Coronary artery (tissue), 2 donors: ENCODE data around the gene PVRIG.
"Not testable (repeated sequence)": the region's sequence is repeated elsewhere in the genome, so short reads cannot be mapped to it uniquely, and the experiment has no call there.

Experiments
- DNase-seq: peaks from one replicate; pipeline ENCODE4 v3.0.0-alpha.2; 2017; ENCODE audit warnings: low spot score
- H3K27ac ChIP-seq, 2 donors: fragments of 200-600 bp; sonication (generic); one replicate each; pipeline ENCODE4 v1.5.1; 2016 to 2019
- H3K4me3 ChIP-seq: fragments of 200-600 bp; sonication (generic); 2 replicates; pipeline ENCODE4 v1.5.1; 2016; ENCODE audit warnings: mild to moderate bottlenecking, moderate library complexity
- TF ChIP-seq, protein P1 (sequence below): fragments of 200-600 bp; sonication (generic); IDR thresholded peaks from one replicate; pipeline ENCODE4 v1.5.1; 2019; ENCODE audit warnings: antibody characterized with exemption

Gene PVRIG

DNA sequence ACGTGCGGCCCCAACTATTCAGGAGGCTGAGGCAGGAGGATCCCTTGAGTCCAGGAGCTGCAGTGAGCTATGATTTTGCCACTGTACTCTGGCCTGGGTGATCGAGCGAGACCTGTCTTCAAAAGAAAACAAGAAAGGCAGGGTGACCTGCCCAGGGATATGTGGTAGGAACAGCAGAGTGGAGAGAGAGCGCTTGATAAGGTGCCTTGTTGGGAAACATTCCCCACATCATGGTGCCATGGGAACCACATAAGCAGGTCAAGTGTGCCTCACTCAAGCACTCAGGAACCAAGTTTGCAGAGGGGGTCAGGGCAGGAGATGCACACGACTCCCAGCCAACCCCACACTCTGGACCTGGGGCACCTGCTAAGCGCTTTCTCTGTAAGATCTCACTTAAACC, 37.3 kb downstream of the PVRIG start:
- H3K4me3 ChIP-seq = no peak overlapping the region
- H3K27ac ChIP-seq = no peak overlapping the region
- TF ChIP-seq, protein P1, sequence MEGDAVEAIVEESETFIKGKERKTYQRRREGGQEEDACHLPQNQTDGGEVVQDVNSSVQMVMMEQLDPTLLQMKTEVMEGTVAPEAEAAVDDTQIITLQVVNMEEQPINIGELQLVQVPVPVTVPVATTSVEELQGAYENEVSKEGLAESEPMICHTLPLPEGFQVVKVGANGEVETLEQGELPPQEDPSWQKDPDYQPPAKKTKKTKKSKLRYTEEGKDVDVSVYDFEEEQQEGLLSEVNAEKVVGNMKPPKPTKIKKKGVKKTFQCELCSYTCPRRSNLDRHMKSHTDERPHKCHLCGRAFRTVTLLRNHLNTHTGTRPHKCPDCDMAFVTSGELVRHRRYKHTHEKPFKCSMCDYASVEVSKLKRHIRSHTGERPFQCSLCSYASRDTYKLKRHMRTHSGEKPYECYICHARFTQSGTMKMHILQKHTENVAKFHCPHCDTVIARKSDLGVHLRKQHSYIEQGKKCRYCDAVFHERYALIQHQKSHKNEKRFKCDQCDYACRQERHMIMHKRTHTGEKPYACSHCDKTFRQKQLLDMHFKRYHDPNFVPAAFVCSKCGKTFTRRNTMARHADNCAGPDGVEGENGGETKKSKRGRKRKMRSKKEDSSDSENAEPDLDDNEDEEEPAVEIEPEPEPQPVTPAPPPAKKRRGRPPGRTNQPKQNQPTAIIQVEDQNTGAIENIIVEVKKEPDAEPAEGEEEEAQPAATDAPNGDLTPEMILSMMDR = no peak
- DNase-seq = no peak

DNA sequence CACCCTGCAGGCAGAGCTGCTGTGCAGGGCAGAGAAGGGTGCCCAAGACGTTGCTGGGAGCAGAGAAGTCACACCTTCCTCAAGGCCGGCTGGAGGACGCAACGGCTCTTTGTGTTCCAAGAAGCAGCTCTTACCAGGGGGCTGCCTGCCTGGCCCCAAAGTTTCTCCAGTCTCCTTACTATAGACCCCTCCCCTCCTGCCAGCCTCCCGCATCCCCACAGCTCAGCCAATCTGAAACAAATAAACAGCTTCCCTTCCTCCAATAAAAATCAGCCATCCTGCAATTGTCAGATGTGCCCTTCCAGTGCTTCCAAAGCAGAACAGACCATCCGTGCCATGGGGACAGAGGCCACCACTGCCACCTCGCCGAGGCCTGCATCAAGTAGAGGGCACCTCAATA, 40.2 kb downstream of the PVRIG start:
- not testable (repeated sequence) for H3K4me3 ChIP-seq, H3K27ac ChIP-seq, DNase-seq

DNA sequence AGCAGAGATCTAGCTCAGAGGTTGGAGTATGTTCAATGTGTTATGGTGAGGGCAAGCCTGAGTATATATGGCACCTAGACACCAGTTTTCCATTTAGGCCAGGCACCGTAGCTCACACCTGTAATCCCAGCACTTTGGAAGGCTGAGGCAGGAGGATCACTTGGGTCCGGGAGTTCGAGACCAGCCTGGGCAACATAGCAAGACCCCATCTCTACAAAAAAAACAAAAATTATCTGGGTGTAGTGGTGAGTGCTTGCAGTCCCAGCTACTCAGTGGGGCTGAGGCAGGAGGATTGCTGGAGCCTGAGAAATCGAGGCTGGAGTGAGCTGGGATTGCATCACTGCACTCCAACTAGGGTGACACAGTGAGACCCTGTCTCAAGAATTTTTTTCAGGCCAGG, 43.1 kb downstream of the PVRIG start:
- not testable (repeated sequence) for H3K27ac ChIP-seq, DNase-seq

DNA sequence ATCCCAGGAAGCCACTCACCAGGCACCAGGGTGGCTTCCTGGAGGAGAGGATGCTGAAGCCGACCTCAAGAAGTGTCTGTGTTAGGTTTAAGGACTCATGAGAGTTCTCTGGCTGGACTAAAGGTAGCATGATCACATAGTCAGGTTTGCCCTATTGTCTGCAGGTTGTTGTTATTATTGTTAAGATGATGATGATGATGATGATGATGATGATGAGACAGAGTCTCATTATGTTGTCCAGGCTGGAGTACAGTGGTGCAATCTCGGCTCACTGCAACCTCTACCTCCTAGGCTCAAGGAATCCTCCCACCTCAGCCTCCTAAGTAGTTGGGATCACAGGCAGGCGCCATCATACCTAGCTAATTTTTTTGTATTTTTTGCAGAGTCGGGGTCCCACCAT, 44.5 kb downstream of the PVRIG start:
- not testable (repeated sequence) for H3K27ac ChIP-seq, H3K4me3 ChIP-seq, DNase-seq

More for the DNA sequence above, 43.1 kb downstream of the PVRIG start:
- not testable (repeated sequence) for H3K4me3 ChIP-seq

DNA sequence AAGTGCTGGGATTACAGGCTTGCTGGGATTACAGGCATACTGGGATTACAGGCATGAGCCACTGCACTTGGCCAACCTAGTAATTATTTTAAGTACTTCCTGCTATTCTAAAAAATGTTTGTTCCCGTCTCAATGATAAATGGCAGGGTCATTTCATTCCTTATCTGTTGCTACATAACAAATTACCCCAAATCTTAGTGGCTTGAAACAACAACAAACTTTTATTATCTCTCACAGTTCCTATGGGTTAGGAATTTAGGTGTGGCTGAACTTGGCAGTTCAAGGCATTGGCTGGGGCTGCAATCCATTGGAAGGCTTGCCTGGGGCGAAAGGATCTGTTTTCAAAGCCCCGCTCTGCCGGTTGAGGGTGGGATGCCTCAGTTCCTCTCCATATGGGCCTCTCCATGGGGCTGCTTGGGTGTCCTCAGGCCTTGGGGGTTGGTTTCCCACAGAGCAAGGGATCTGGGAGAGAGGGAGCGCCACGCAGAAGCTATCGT, 45.0 kb downstream of the PVRIG start:
- peak overlapping the region in 1 of 2 donors; percentile 22 for H3K27ac ChIP-seq
- not testable (repeated sequence) for DNase-seq, H3K4me3 ChIP-seq

DNA sequence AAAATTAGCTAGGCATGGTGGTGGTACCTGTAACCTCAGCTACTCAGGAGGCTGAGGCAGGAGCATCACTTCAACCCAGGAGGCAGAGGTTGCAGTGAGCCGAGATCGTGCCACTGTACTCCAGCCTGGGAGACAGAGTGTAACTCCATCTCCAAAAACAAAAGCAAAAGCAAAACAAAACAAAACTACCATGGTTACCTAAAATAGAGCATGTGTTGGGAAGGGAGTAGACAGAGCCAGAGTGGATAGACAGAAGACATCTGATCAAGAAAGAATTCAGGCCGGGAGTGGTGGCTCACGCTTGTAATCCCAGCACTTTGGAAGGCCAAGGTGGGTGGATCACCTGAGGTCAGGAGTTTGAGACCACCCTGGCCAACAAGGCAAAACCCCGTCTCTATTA, 46.1 kb downstream of the PVRIG start:
- not testable (repeated sequence) for DNase-seq, H3K27ac ChIP-seq

DNA sequence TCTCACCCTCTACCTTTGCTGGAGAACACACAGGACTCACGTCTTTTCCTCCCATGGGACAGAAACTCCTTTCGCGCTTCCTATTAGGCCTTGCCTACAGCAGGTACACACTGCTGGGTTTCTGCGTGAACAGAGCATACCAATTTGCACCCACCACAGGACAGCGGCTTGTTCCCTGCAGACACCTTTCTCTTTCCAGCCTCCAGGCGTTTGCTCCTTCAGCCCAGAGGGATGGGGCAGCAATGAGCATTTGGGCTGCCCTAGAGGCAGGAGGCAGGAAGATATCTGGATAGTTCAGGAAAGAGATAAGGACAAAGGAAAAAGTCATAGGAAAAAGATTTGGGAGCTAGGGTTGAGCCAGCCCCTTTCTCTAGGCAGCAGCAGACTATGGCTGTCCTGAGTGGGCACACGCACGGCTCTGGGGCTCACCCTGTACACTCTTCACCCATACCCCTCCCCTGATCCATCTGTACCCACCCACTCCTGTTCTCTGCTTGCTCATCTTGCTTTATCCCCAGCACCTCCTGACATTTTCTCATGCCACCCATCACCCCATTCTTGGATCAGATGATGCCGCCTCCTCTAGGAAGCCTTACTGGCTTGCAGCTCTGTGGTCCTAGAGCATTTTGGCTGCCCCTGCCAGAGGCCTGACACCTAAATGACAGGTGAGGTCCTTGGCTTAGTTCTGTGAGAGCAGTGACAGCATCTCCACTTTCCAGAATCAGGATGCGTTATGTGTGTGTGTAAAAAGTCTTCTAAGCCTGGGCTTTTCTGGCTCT, 47.0 kb downstream of the PVRIG start:
- TF ChIP-seq, protein P1 = no peak
- H3K27ac ChIP-seq = no peak overlapping the region
- no peak overlapping the region for H3K4me3 ChIP-seq
- DNase-seq = no peak

More for the DNA sequence above, 46.1 kb downstream of the PVRIG start:
- not testable (repeated sequence) for H3K4me3 ChIP-seq

DNA sequence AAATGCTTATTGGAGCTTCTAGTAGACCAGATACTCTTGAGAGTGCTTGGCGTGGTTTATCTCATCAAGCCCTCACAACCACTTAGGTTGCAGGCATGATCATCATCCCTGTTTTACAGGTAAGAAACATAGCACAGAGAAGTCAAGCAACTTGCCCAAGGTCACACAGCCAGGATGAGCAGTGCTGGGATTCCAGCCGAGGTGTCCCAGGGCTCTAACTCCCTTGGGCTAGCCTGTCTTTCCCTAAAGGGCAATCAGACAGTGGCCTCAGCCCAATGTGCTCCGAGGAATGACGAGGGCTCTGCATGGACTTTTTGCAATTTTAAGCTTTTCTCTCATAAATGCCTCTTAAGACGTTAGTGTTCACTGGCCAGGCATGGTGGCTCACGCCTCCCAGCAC, 47.9 kb downstream of the PVRIG start:
- Histone ChIP-seq H3K4me3 (no peak overlapping the region), H3K27ac (no peak overlapping the region)
- no peak for DNase-seq
- TF ChIP-seq, protein P1 = no peak

DNA sequence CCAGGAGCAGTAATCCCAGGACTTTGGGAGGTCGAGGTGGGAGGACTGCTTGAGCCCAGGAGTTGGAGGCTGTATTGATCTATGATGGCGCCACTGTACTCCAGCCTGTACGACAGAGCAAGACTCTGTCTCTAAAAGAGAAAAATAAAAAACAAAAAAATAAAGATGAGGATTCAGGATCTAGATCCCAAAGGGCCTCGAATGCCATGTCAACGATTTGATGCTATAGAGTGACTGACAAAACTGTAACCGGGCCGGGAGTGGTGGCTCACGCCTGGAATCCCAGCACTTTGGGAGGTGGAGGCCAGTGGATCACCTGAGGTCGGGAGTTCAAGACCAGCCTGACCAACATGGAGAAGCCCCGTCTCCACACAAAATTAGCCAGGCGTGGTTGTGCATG, 49.1 kb downstream of the PVRIG start:
- not testable (repeated sequence) for DNase-seq, H3K27ac ChIP-seq, H3K4me3 ChIP-seq

DNA sequence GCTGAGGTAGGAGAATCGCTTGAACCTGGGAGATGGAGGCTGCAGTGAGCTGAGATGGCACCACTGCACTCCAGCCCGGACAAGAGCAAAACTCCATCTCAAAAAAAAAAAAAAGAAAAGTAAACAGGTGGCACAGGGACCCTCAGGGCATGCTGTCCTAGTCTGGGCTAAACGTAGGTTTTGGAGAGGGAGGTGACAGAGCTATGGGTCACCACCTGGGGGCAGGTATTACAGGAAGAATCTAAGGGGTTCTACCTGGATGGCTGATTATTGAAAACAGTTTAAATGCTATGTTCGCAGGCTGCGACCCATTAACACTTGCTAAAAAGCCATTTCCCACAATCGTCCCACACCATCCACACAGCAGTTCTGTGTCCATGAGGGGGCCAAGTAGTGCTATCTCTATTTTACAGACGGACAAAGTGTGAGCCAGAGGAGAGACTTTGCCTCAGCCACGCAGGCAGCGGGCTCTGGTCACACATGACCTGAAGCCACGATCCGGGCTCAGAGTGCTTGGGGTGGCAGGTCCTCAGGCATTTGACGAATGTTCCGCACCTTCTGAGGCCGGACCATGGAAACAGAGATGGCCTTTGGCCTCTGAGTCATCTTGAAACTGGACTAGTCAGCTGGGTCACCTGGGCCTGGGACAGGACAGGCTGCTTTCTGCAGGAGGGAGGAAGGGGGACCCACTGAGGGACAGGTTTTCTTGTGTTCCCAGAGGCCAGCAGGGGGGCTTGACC, 49.7 kb downstream of the PVRIG start:
- not testable (repeated sequence) for DNase-seq, H3K27ac ChIP-seq, H3K4me3 ChIP-seq

DNA sequence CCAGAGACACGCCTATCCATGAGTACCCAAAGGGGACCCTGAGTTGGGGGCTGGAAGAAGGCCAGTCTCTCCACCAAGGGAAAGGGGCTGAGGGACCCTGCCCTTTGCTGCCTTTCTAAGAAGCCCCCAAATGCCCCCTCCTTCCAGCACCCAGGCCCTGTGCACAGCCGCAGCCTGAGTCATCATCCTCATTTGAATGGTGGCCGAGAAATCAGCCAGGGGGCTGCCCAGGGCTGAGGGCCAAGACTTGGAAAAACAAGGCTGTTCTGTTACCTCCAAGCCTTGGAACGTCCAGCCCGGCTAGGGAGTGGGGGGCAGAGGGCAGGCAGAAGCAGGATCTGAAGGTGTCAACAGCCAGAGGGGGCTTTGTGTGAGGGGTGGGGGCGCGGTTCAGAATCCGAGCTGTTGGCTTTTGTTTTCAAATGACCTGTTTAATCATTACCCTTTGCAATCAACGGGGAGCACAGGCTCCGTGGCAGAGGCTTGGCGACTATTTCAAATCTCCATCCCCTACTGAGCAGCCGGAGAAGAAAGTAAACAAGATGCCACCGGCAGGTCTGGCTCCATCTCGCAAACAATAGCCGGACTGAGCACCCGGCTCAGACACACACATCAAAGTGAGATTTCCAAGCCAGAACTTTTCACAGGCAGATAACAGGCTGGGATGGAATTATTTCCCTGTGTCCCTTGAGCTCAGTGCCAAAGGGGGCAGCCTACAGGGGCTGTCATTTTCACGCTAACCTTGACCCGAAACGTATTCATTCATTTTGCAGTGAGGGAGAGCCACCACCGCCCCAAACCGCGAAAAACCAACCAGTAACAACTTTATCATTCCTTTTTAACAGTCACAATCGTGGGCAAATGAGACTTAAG, 50.5 kb downstream of the PVRIG start:
- DNase-seq = not testable (repeated sequence)
- peak overlapping the region in 1 of 2 donors; percentile 56 for H3K27ac ChIP-seq

More for the DNA sequence above, 50.5 kb downstream of the PVRIG start:
- peak overlapping the region; percentile 91 for H3K4me3 ChIP-seq
